KMS-11 (cell line): ENCODE data around the gene TCHH.
"Not testable (repeated sequence)": the region's sequence is repeated elsewhere in the genome, so short reads cannot be mapped to it uniquely, and the experiment has no call there.

Experiments used
- H2AFZ ChIP-seq: fragments of 200-600 bp; sonication (generic); 2 replicates; pipeline ENCODE4 v1.6.1; 2016; ENCODE audit warnings: antibody characterized with exemption, mixed run types, low read depth
- H3K27ac ChIP-seq: fragments of 200-600 bp; sonication (generic); 2 replicates; pipeline ENCODE4 v1.6.1; 2016; ENCODE audit warnings: mild to moderate bottlenecking, mixed run types
- H3K27me3 ChIP-seq: fragments of 200-600 bp; sonication (generic); 2 replicates; pipeline ENCODE4 v1.6.1; 2017; ENCODE audit warnings: mild to moderate bottlenecking, low read depth, mixed run types, moderate library complexity; ENCODE audit not compliant: insufficient read depth
- H3K36me3 ChIP-seq: fragments of 200-600 bp; sonication (generic); 2 replicates; pipeline ENCODE4 v1.6.1; 2017; ENCODE audit warnings: mild to moderate bottlenecking, mixed run types; ENCODE audit not compliant: insufficient read depth
- H3K4me1 ChIP-seq: fragments of 200-600 bp; sonication (generic); 2 replicates; pipeline ENCODE4 v1.6.1; 2016; ENCODE audit warnings: mild to moderate bottlenecking, low read depth, mixed run types; ENCODE audit not compliant: poor library complexity, severe bottlenecking
- H3K4me2 ChIP-seq: fragments of 200-600 bp; sonication (generic); 2 replicates; pipeline ENCODE4 v1.7.0; 2016; ENCODE audit warnings: mild to moderate bottlenecking, mixed run types
- H3K4me3 ChIP-seq: fragments of 200-600 bp; sonication (generic); IDR thresholded peaks from 2 replicates; pipeline ENCODE4 v1.6.1; 2017; ENCODE audit warnings: low read depth, low read length, mixed read lengths; ENCODE audit not compliant: insufficient read depth
- H3K79me2 ChIP-seq: fragments of 200-600 bp; sonication (generic); 2 replicates; pipeline ENCODE4 v1.6.1; 2016; ENCODE audit warnings: low read depth, mixed run types; ENCODE audit not compliant: insufficient read depth
- H3K9ac ChIP-seq: fragments of 200-600 bp; sonication (generic); 2 replicates; pipeline ENCODE4 v1.6.1; 2016; ENCODE audit warnings: mild to moderate bottlenecking, mixed run types
- H4K20me1 ChIP-seq: fragments of 200-600 bp; sonication (generic); 2 replicates; pipeline ENCODE4 v1.6.1; 2016; ENCODE audit warnings: mild to moderate bottlenecking, mixed run types; ENCODE audit not compliant: insufficient read depth
- TF ChIP-seq, protein P1 (sequence below): fragments of 200-600 bp; sonication (generic); conservative IDR thresholded peaks from 2 replicates; pipeline ENCODE4 v1.6.1; 2017; ENCODE audit warnings: low read depth, mild to moderate bottlenecking, antibody characterized with exemption, low read length, moderate library complexity, mixed read lengths

Gene TCHH

GRCh38 chr1:152084853-152085252, 30.4 kb downstream of the TCHH start:
- no peaks in the 10 kb centered on the region for H3K79me2 ChIP-seq
- no peaks in the 10 kb centered on the region for H3K36me3 ChIP-seq
- H3K4me2 ChIP-seq, result no peak overlapping the region
- H3K4me1 ChIP-seq, result no peaks in the 10 kb centered on the region
- TF ChIP-seq, protein P1, sequence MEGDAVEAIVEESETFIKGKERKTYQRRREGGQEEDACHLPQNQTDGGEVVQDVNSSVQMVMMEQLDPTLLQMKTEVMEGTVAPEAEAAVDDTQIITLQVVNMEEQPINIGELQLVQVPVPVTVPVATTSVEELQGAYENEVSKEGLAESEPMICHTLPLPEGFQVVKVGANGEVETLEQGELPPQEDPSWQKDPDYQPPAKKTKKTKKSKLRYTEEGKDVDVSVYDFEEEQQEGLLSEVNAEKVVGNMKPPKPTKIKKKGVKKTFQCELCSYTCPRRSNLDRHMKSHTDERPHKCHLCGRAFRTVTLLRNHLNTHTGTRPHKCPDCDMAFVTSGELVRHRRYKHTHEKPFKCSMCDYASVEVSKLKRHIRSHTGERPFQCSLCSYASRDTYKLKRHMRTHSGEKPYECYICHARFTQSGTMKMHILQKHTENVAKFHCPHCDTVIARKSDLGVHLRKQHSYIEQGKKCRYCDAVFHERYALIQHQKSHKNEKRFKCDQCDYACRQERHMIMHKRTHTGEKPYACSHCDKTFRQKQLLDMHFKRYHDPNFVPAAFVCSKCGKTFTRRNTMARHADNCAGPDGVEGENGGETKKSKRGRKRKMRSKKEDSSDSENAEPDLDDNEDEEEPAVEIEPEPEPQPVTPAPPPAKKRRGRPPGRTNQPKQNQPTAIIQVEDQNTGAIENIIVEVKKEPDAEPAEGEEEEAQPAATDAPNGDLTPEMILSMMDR, result no peak
- no peaks in the 10 kb centered on the region for H3K27me3 ChIP-seq
- H2AFZ ChIP-seq, result no peak overlapping the region
- no peak overlapping the region for H3K9ac ChIP-seq
- no peak overlapping the region for H3K27ac ChIP-seq
- H4K20me1 ChIP-seq, result no peaks in the 10 kb centered on the region
- H3K4me3 ChIP-seq, result no peak overlapping the region

DNA sequence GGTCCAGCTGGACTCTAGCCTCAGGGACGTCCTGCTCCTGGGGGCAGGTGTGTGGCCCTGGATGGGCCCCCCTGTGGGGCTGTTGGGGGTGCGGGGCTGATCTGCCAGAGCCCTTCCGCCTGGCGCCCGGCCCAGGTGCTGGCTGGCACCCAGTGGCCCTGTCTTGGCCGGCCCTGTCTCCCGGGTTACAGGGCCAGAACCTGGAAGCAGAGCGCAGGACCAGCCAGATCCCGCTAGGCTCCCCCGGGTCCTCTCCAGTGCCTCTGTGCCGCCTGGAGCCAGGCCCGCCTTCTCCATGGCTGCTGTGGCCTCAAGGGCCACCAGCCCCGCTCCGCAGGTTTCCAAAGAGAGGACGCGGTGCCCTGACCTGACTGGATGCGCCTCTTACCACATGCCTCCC, 34.2 kb downstream of the TCHH start:
- H3K79me2 ChIP-seq, H3K27ac ChIP-seq, H3K4me2 ChIP-seq, H3K27me3 ChIP-seq, H4K20me1 ChIP-seq, H3K4me1 ChIP-seq, H3K4me3 ChIP-seq, H3K36me3 ChIP-seq, H3K9ac ChIP-seq, H2AFZ ChIP-seq: not testable (repeated sequence)

GRCh38 chr1:152080494-152080893, 34.8 kb downstream of the TCHH start:
- H3K27me3 ChIP-seq, H2AFZ ChIP-seq, H3K79me2 ChIP-seq, H3K4me1 ChIP-seq, H3K9ac ChIP-seq, H3K4me3 ChIP-seq, H4K20me1 ChIP-seq, H3K27ac ChIP-seq, H3K4me2 ChIP-seq, H3K36me3 ChIP-seq: not testable (repeated sequence)

DNA sequence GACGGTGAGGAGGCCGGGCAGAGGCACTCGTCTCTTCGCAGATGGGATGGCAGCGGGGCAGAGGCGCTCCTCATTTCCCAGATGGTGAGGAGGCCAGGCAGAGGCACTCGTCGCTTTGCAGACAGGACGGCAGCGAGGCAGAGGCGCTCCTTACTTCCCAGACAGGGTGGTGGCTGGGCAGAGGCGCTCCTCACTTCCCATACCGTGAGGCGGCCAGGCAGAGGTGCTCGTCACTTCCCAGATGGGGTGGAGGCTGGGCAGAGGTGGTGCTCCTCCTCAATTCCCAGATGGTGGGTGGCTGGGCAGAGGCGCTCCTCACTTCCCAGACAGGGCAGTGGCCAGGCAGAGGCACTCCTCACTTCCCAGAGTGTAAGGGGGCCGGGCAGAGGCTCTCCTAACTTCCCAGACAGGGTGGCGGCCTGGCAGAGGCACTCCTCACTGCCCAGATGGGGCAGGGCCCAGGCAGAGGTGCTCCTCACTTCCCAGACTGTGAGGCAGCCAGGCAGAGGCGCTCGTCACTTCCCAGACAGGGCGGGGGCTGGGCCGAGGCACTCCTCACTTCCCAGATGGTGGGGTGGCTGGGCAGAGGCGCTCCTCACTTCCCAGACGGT, 36.3 kb downstream of the TCHH start:
- Histone ChIP-seq H3K79me2 (no peaks in the 10 kb centered on the region), H3K9ac (no peak overlapping the region), H3K27me3 (no peaks in the 10 kb centered on the region), H4K20me1 (no peaks in the 10 kb centered on the region), H2AFZ (no peak overlapping the region), H3K27ac (no peak overlapping the region), H3K4me1 (no peaks in the 10 kb centered on the region), H3K4me3 (no peak overlapping the region), H3K4me2 (no peak overlapping the region), H3K36me3 (no peaks in the 10 kb centered on the region)
- TF ChIP-seq, protein P1, result no peak

DNA sequence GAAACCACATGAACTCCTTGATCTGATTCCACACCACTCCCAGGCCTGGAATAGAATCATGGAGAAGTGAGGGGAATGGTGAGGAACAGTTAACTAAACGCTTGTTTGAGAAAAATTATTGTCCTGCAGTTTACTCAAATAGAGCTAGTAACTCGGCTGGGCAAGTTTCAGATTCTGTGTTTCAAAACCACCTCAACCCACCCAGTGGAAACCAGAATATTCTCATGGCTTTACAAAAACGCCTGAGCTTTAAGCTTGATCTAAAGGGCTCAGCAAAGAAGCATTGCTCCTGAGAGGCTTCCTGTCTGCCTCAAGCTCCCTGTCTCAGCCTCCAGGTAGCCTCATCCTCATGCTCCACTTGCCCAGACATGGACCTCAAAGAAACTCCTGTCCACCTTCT, 42.9 kb downstream of the TCHH start:
- TF ChIP-seq, protein P1, result no peak
- H3K4me1 ChIP-seq, result no peaks in the 10 kb centered on the region
- no peaks in the 10 kb centered on the region for H3K36me3 ChIP-seq
- no peak overlapping the region for H3K9ac ChIP-seq
- no peak overlapping the region for H3K4me3 ChIP-seq
- no peak overlapping the region for H3K27ac ChIP-seq
- H2AFZ ChIP-seq, result no peak overlapping the region
- no peaks in the 10 kb centered on the region for H3K79me2 ChIP-seq
- H4K20me1 ChIP-seq, result no peaks in the 10 kb centered on the region
- no peak overlapping the region for H3K4me2 ChIP-seq
- no peaks in the 10 kb centered on the region for H3K27me3 ChIP-seq
